IPS-18c (cell line): ENCODE data around the gene CNTLN.
"Not testable (repeated sequence)": the region's sequence is repeated elsewhere in the genome, so short reads cannot be mapped to it uniquely, and the experiment has no call there.

Experiments
- H3K4me3 ChIP-seq: 2 replicates; pipeline ENCODE4 v1.7.0; 2013; ENCODE audit warnings: low read depth, mild to moderate bottlenecking, low read length, moderate library complexity; ENCODE audit not compliant: insufficient read depth
- H3K9me3 ChIP-seq: one replicate; pipeline ENCODE4 v1.6.1; 2013; ENCODE audit warnings: mild to moderate bottlenecking, low read length, moderate library complexity; ENCODE audit not compliant: control insufficient read depth, insufficient read depth

Gene CNTLN

GRCh38 chr9:17269799-17270198 is 135.0 kb downstream of the CNTLN start:
- Histone ChIP-seq H3K9me3 (no peaks in the 10 kb centered on the region), H3K4me3 (no peak overlapping the region)

- H3K4me3 ChIP-seq, result no peak overlapping the region
- H3K9me3 ChIP-seq, result no peaks in the 10 kb centered on the region
These were observed 137.7 kb downstream of the CNTLN start for GRCh38 chr9:17272536-17272935.

- Histone ChIP-seq H3K9me3 (no peaks in the 10 kb centered on the region), H3K4me3 (no peak overlapping the region)
These were observed 145.6 kb downstream of the CNTLN start for GRCh38 chr9:17280350-17281012.

- H3K4me3 ChIP-seq, result not testable (repeated sequence)
These were observed 155.8 kb downstream of the CNTLN start for GRCh38 chr9:17290673-17291072.

GRCh38 chr9:17291766-17292165 is 156.9 kb downstream of the CNTLN start:
- Histone ChIP-seq H3K4me3 (no peak overlapping the region), H3K9me3 (no peaks in the 10 kb centered on the region)

More at GRCh38 chr9:17290673-17291072, 155.8 kb downstream of the CNTLN start:
- not testable (repeated sequence) for H3K9me3 ChIP-seq

- Histone ChIP-seq H3K9me3 (no peaks in the 10 kb centered on the region), H3K4me3 (no peak overlapping the region)
These were observed 158.8 kb downstream of the CNTLN start for GRCh38 chr9:17293685-17294084.

GRCh38 chr9:17294822-17295624 is 160.2 kb downstream of the CNTLN start:
- Histone ChIP-seq H3K9me3 (no peaks in the 10 kb centered on the region), H3K4me3 (no peak overlapping the region)

- H3K4me3 ChIP-seq, result no peak overlapping the region
- H3K9me3 ChIP-seq, result no peaks in the 10 kb centered on the region
These were observed 180.5 kb downstream of the CNTLN start for GRCh38 chr9:17315341-17315740.

GRCh38 chr9:17318821-17319320 is 184.0 kb downstream of the CNTLN start:
- no peak overlapping the region for H3K4me3 ChIP-seq
- no peaks in the 10 kb centered on the region for H3K9me3 ChIP-seq

- Histone ChIP-seq H3K9me3 (no peaks in the 10 kb centered on the region), H3K4me3 (no peak overlapping the region)
These were observed 185.0 kb downstream of the CNTLN start for GRCh38 chr9:17319864-17320263.

- Histone ChIP-seq H3K9me3 (no peaks in the 10 kb centered on the region), H3K4me3 (no peak overlapping the region)
These were observed 188.3 kb downstream of the CNTLN start for GRCh38 chr9:17322882-17323864.

- Histone ChIP-seq H3K9me3 (no peaks in the 10 kb centered on the region), H3K4me3 (no peak overlapping the region)
These were observed 193.5 kb downstream of the CNTLN start for GRCh38 chr9:17328331-17328730.

GRCh38 chr9:17330097-17330496 is 195.3 kb downstream of the CNTLN start:
- Histone ChIP-seq H3K4me3 (no peak overlapping the region), H3K9me3 (no peaks in the 10 kb centered on the region)

- Histone ChIP-seq H3K9me3 (no peaks in the 10 kb centered on the region), H3K4me3 (no peak overlapping the region)
These were observed 197.3 kb downstream of the CNTLN start for GRCh38 chr9:17332115-17332514.

GRCh38 chr9:17339156-17339555 is 204.3 kb downstream of the CNTLN start:
- no peaks in the 10 kb centered on the region for H3K9me3 ChIP-seq

GRCh38 chr9:17342696-17343095 is 207.9 kb downstream of the CNTLN start:
- H3K9me3 ChIP-seq, result no peaks in the 10 kb centered on the region

More at GRCh38 chr9:17339156-17339555, 204.3 kb downstream of the CNTLN start:
- no peak overlapping the region for H3K4me3 ChIP-seq

GRCh38 chr9:17349831-17350230 is 215.0 kb downstream of the CNTLN start:
- no peak overlapping the region for H3K4me3 ChIP-seq

More at GRCh38 chr9:17342696-17343095, 207.9 kb downstream of the CNTLN start:
- H3K4me3 ChIP-seq, result no peak overlapping the region

More at GRCh38 chr9:17349831-17350230, 215.0 kb downstream of the CNTLN start:
- H3K9me3 ChIP-seq, result no peaks in the 10 kb centered on the region
